Testis (tissue), 3 donors: ENCODE data around the gene OLFML2A. TPM values are rescaled to one million over a fixed set of nuclear protein-coding genes. Genes with fewer than 3 reads are reported as not detected.

ENCODE experiments used
- DNase-seq: peaks from one replicate; pipeline ENCODE4 v3.0.0-alpha.2; 2019
- H3K27ac ChIP-seq, 2 donors: fragments of 200-600 bp; sonication (generic); one replicate each; pipeline ENCODE4 v1.5.1; 2019
- H3K27me3 ChIP-seq: fragments of 200-600 bp; sonication (generic); one replicate; pipeline ENCODE4 v1.5.1; 2019
- H3K36me3 ChIP-seq: fragments of 200-600 bp; sonication (generic); one replicate; pipeline ENCODE4 v1.5.1; 2017; ENCODE audit warnings: low read depth; ENCODE audit errors: missing control alignments
- H3K4me1 ChIP-seq: fragments of 200-600 bp; sonication (generic); one replicate; pipeline ENCODE4 v1.5.1; 2019
- H3K4me3 ChIP-seq, 2 donors: fragments of 200-600 bp; sonication (generic); one replicate each; pipeline ENCODE4 v1.5.1; 2017 to 2019
- H3K9me3 ChIP-seq: fragments of 200-600 bp; sonication (generic); one replicate; pipeline ENCODE4 v1.5.1; 2017
- POLR2A ChIP-seq: fragments of 450-650 bp; IDR thresholded peaks from one replicate; pipeline ENCODE4 v1.6.1; 2017; ENCODE audit warnings: antibody characterized with exemption, mild to moderate bottlenecking, moderate library complexity
- WGBS, 2 donors: methylation state at CpG; one replicate each; pipeline ENCODE4 v1.1.5; 2018; 5-methylcytosine and 5-hydroxymethylcytosine counted together
- intact Hi-C: fragments of 100-400 bp; cut with DNase I; formaldehyde crosslinking; loops from one replicate; pipeline ENCODE4 v1.15.1; 2023; ENCODE audit warnings: low total_unique reads
- polyA plus RNA-seq: library from polyadenylated mRNA; stranded (reverse); fragments of 350-450 nt; fragmentation: Illumina TruSeq; extraction: RNeasy Lipid Tissue Mini Kit (QIAGEN cat#74804); gene quantifications from one replicate; pipeline ENCODE4 v1.2.3, GENCODE V29; 2014; ENCODE audit warnings: low read depth, low replicate concordance; ENCODE audit not compliant: insufficient read depth
- total RNA-seq, 2 donors: library from RNA; depleted of rRNA; stranded (reverse); fragments of >200 nt; gene quantifications; one replicate each; pipeline ENCODE4 v1.2.3, GENCODE V29; 2016
- TF ChIP-seq, protein P1 (sequence below), 3 experiments: fragments of 450-650 bp in 2 of 3; fragments of 200-600 bp in 1 of 3; sonication (generic) in 1 of 3; IDR thresholded peaks; one replicate each; pipeline ENCODE4 v1.5.1; 2016 to 2019; ENCODE audit warnings: antibody characterized with exemption in 3 of 3, mild to moderate bottlenecking in 2 of 3, moderate library complexity in 1 of 3

Gene OLFML2A
- total and polyA plus RNA-seq, 3 donors from 2014 or later = 2.6 to 5.2 (median 4.0) TPM

GRCh38 chr9:124767821-124768220, 9.1 kb upstream of the OLFML2A start:
- WGBS, 2 donors = 47 to 52% methylated on average over 2 of the region's 2 CpGs
- TF ChIP-seq, protein P1, sequence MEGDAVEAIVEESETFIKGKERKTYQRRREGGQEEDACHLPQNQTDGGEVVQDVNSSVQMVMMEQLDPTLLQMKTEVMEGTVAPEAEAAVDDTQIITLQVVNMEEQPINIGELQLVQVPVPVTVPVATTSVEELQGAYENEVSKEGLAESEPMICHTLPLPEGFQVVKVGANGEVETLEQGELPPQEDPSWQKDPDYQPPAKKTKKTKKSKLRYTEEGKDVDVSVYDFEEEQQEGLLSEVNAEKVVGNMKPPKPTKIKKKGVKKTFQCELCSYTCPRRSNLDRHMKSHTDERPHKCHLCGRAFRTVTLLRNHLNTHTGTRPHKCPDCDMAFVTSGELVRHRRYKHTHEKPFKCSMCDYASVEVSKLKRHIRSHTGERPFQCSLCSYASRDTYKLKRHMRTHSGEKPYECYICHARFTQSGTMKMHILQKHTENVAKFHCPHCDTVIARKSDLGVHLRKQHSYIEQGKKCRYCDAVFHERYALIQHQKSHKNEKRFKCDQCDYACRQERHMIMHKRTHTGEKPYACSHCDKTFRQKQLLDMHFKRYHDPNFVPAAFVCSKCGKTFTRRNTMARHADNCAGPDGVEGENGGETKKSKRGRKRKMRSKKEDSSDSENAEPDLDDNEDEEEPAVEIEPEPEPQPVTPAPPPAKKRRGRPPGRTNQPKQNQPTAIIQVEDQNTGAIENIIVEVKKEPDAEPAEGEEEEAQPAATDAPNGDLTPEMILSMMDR (IDR thresholded peaks at IDR 0.05) = no peak
- no peak for TF ChIP-seq POLR2A

DNA sequence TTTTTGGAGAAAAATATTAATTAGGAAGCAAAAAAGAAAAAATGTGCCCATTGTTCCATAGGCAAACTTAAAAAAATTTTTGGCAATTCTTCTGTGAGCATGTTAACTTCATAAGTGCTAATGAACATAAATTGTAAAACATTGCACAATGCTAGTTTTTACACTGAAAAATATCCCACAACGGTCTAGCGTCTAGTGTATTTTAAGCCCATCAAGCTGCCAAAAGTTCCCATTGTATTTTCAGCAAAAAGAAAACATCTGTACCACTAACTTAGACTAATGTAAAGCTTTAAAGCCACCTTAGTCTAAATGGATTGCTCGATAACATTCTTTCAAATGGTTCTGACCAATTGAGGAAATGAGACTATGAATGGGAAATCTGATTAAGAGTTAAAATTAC, 8.6 kb upstream of the OLFML2A start:
- peaks cover 19% of the 10 kb centered on the region for H3K4me1 ChIP-seq
- no peaks in the 10 kb centered on the region for H3K9me3 ChIP-seq
- DNase-seq = no peak
- no peaks in the 10 kb centered on the region for H3K36me3 ChIP-seq
- intact Hi-C loops = no loop called here
- no peak overlapping the region for H3K4me3 ChIP-seq
- no peaks in the 10 kb centered on the region for H3K27me3 ChIP-seq
- 37 to 45% methylated on average over 3 of the region's 3 CpGs for WGBS, 2 donors
- H3K27ac ChIP-seq = peak overlapping the region in 1 of 2 donors; percentile 88
- no peak for TF ChIP-seq POLR2A
- TF ChIP-seq, protein P1 (IDR thresholded peaks at IDR 0.05) = no peak

More at GRCh38 chr9:124767821-124768220, 9.1 kb upstream of the OLFML2A start:
- H3K4me1 ChIP-seq = peaks cover 19% of the 10 kb centered on the region
- no peaks in the 10 kb centered on the region for H3K27me3 ChIP-seq
- no peaks in the 10 kb centered on the region for H3K36me3 ChIP-seq
- no peak overlapping the region for H3K27ac ChIP-seq
- no peaks in the 10 kb centered on the region for H3K9me3 ChIP-seq
- intact Hi-C loops = no loop called here
- H3K4me3 ChIP-seq = no peak overlapping the region
- no peak for DNase-seq

- Histone ChIP-seq H3K27ac (peak overlapping the region; percentile 88 to 96), H3K9me3 (no peaks in the 10 kb centered on the region), H3K4me1 (peaks cover 19% of the 10 kb centered on the region), H3K27me3 (no peaks in the 10 kb centered on the region), H3K36me3 (no peaks in the 10 kb centered on the region), H3K4me3 (peak overlapping the region; percentile 88 to 97)
- TF ChIP-seq, protein P1 (IDR thresholded peaks at IDR 0.05) = no peak
- no peak for TF ChIP-seq POLR2A
- DNase-seq = no peak
- 36% methylated on average over 11 of the region's 11 CpGs for WGBS, 2 donors
- intact Hi-C loops = no loop called here
Measured at GRCh38 chr9:124768750-124769548, 8.0 kb upstream of the OLFML2A start.

- 6% methylated on average over 56 of the region's 56 CpGs for WGBS, 2 donors
- H3K4me3 ChIP-seq = peak overlapping the region; percentile 88 to 97
- intact Hi-C loops = loop anchor here (10.0 kb wide), 1 partner anchor 375 kb away; the partner anchor contains the start of gene SCAI
- no peaks in the 10 kb centered on the region for H3K9me3 ChIP-seq
- H3K27ac ChIP-seq = peak overlapping the region; percentile 88 to 96
- TF ChIP-seq, protein P1 (IDR thresholded peaks at IDR 0.05) = no peak
- TF ChIP-seq POLR2A = no peak
- no peaks in the 10 kb centered on the region for H3K36me3 ChIP-seq
- H3K4me1 ChIP-seq = peaks cover 15% of the 10 kb centered on the region
- DNase-seq = peak; percentile 30
- H3K27me3 ChIP-seq = no peaks in the 10 kb centered on the region
Measured at GRCh38 chr9:124769549-124770358, 7.2 kb upstream of the OLFML2A start.
